ENCODE data around the gene MAPK12.

MAPK12 gene

GRCh38 chr22:50300620-50301257, 39.3 kb upstream of the MAPK12 start:
- DNase-seq (ENCODE audit: insufficient read length, low spot score) (no peak), FAIRE-seq (no peak)
- TF ChIP-seq SPI1 (IDR thresholded peaks at IDR 0.05; ENCODE audit: low read depth, low read length) = no peak
- TF ChIP-seq TAF1 (IDR thresholded peaks at IDR 0.05; ENCODE audit: low read depth, low read length) = no peak
- TF ChIP-seq POU2F2 (IDR thresholded peaks at IDR 0.05; ENCODE audit: low read depth, low read length) = no peak
- no peak for TF ChIP-seq POLR2A (IDR thresholded peaks at IDR 0.05; ENCODE audit: low read depth, low read length)
- no peak for TF ChIP-seq POLR2AphosphoS5 (IDR thresholded peaks at IDR 0.05; ENCODE audit: low read depth, low read length)
- no peak for TF ChIP-seq PAX5 (IDR thresholded peaks at IDR 0.05; ENCODE audit: insufficient read depth, low read length, severe bottlenecking)

GRCh38 chr22:50299785-50300619, 38.5 kb upstream of the MAPK12 start:
- FAIRE-seq (no peak), DNase-seq (ENCODE audit: insufficient read length, low spot score) (no peak)
- TF ChIP-seq POLR2A (IDR thresholded peaks at IDR 0.05; ENCODE audit: low read depth, low read length) = no peak
- no peak for TF ChIP-seq SPI1 (IDR thresholded peaks at IDR 0.05; ENCODE audit: low read depth, low read length)
- TF ChIP-seq POLR2AphosphoS5 (IDR thresholded peaks at IDR 0.05; ENCODE audit: low read depth, low read length) = no peak
- no peak for TF ChIP-seq TAF1 (IDR thresholded peaks at IDR 0.05; ENCODE audit: low read depth, low read length)
- TF ChIP-seq POU2F2 (IDR thresholded peaks at IDR 0.05; ENCODE audit: low read depth, low read length) = no peak
- TF ChIP-seq PAX5 (IDR thresholded peaks at IDR 0.05; ENCODE audit: insufficient read depth, low read length, severe bottlenecking) = no peak

GRCh38 chr22:50298937-50299784, 37.7 kb upstream of the MAPK12 start:
- TF ChIP-seq POLR2AphosphoS5 (IDR thresholded peaks at IDR 0.05; ENCODE audit: low read depth, low read length) (no peak), POU2F2 (IDR thresholded peaks at IDR 0.05; ENCODE audit: low read depth, low read length) (no peak), SPI1 (IDR thresholded peaks at IDR 0.05; ENCODE audit: low read depth, low read length) (no peak), POLR2A (IDR thresholded peaks at IDR 0.05; ENCODE audit: low read depth, low read length) (no peak), TAF1 (IDR thresholded peaks at IDR 0.05; ENCODE audit: low read depth, low read length) (no peak), PAX5 (IDR thresholded peaks at IDR 0.05; ENCODE audit: insufficient read depth, low read length, severe bottlenecking) (no peak)
- no peak for FAIRE-seq
- DNase-seq (ENCODE audit: insufficient read length, low spot score) = no peak

DNA sequence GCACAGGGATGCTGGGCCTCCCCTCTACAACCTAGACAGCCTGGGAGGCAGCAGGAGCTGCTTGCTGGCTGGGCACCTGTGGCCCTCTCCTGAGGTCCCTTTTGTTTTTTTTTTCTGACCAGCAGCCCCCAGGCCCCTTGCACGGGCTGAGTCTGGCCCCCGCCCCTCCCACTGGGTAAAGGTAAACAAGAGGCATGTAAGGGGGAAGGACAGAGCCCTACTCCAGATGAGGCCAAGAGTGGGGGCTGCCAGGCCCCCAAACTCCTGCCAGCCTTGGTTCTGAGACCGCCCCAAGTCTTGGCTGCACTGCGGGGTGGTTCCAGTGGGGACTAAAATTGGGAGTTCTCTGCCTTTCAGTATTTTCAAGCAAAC, 36.8 kb upstream of the MAPK12 start:
- TF ChIP-seq TAF1 (IDR thresholded peaks at IDR 0.05; ENCODE audit: low read depth, low read length) = no peak
- TF ChIP-seq POLR2A (IDR thresholded peaks at IDR 0.05; ENCODE audit: low read depth, low read length) = no peak
- no peak for TF ChIP-seq POLR2AphosphoS5 (IDR thresholded peaks at IDR 0.05; ENCODE audit: low read depth, low read length)
- no peak for TF ChIP-seq SPI1 (IDR thresholded peaks at IDR 0.05; ENCODE audit: low read depth, low read length)
- no peak for TF ChIP-seq PAX5 (IDR thresholded peaks at IDR 0.05; ENCODE audit: insufficient read depth, low read length, severe bottlenecking)
- no peak for TF ChIP-seq POU2F2 (IDR thresholded peaks at IDR 0.05; ENCODE audit: low read depth, low read length)
- DNase-seq (ENCODE audit: insufficient read length, low spot score) = no peak
- FAIRE-seq = no peak

DNA sequence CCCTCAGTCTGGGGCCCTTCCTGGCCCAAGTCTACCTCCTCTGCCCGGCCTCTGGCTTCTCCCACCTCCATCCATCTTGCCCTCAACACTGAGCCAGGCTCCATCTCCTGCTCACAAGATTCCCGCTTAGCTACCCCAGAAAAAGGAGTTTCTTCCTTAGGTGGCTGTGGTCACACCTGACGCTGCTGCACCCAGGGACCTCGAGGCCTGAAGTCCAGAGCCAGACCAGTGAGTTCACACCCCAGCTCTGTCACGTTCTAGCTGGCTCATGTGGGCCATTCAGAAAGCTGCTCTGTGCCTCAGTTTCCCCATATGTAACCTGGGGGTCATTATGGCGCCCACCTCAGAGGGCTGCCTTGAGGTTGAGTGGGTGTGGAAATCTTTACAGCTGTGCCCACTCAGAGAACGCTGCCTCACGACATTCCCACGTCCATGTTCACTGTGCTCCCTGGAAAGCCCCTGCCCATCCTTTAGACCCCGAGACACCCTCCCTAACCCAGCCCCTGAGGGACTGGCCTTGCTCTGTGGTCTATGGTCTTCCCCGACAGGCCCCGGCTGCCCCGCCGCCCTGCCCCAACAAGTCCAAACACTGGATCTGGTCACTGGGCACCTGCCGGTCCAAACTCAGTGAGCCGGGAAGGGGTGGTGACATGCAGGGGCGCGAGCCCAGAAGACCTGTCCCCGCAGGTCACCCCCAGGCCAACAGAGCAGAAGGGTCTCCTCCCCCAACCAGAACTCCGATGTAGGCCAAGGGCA, 36.2 kb upstream of the MAPK12 start:
- DNase-seq (ENCODE audit: insufficient read length, low spot score) (no peak), FAIRE-seq (no peak)
- TF ChIP-seq TAF1 (IDR thresholded peaks at IDR 0.05; ENCODE audit: low read depth, low read length) = no peak
- TF ChIP-seq POU2F2 (IDR thresholded peaks at IDR 0.05; ENCODE audit: low read depth, low read length) = no peak
- no peak for TF ChIP-seq PAX5 (IDR thresholded peaks at IDR 0.05; ENCODE audit: insufficient read depth, low read length, severe bottlenecking)
- no peak for TF ChIP-seq POLR2A (IDR thresholded peaks at IDR 0.05; ENCODE audit: low read depth, low read length)
- TF ChIP-seq SPI1 (IDR thresholded peaks at IDR 0.05; ENCODE audit: low read depth, low read length) = no peak
- TF ChIP-seq POLR2AphosphoS5 (IDR thresholded peaks at IDR 0.05; ENCODE audit: low read depth, low read length) = no peak

DNA sequence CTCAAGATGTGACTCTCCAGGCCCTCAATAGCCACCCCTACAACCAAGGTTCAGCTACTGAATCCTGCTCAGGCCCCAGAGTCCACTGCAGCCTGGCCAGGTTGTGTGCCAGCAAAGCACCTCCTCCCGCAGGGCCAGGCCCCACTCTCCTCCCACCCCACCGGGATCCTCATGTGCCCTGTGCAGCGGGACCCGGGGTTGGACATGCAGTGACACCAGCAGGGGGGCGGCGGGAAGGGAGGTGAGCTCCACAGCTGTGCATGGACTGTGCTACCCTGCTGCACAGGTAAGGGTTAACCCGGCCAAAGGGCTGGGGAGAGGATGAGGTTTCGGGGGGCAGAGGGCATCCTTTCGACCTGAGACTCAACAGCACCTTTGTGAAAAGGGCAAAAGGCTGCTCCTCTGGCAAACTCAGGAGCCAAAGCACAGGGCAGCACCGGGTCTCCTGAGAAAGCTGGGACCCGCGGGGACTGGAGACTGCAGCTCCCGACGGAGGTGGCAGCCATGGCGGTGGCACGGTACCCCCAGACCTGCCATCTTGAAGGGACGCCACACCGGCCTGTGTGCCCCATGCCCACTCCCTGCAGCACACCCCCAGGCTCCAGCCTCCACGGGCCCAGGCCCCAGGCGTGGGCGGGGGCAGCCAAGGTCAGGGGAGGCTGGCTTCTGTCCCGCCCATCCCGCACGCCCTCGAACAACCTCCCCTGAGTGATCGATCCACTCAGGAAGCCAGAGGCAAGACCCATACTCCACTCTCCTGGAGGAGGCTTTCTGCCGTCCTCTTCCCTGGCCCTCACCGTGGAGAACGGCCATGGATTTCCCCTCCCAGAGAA, 35.4 kb upstream of the MAPK12 start:
- FAIRE-seq = no peak
- no peak for TF ChIP-seq SPI1 (IDR thresholded peaks at IDR 0.05; ENCODE audit: low read depth, low read length)
- no peak for TF ChIP-seq POU2F2 (IDR thresholded peaks at IDR 0.05; ENCODE audit: low read depth, low read length)
- no peak for DNase-seq (ENCODE audit: insufficient read length, low spot score)

- TF ChIP-seq POU2F2 (IDR thresholded peaks at IDR 0.05; ENCODE audit: low read depth, low read length) (no peak), SPI1 (IDR thresholded peaks at IDR 0.05; ENCODE audit: low read depth, low read length) (no peak), POLR2AphosphoS5 (IDR thresholded peaks at IDR 0.05; ENCODE audit: low read depth, low read length) (no peak), PAX5 (IDR thresholded peaks at IDR 0.05; ENCODE audit: insufficient read depth, low read length, severe bottlenecking) (no peak), POLR2A (IDR thresholded peaks at IDR 0.05; ENCODE audit: low read depth, low read length) (no peak), TAF1 (IDR thresholded peaks at IDR 0.05; ENCODE audit: low read depth, low read length) (no peak)
- DNase-seq (ENCODE audit: insufficient read length, low spot score) (no peak), FAIRE-seq (peak; percentile 57)
These were observed 32.8 kb upstream of the MAPK12 start for GRCh38 chr22:50294319-50294656.
